Measurements from ENCODE around the gene CRYBA2. TPM values are rescaled to one million over a fixed set of nuclear protein-coding genes. Genes with fewer than 3 reads are reported as not detected.

CRYBA2 gene
- total RNA-seq, 2 experiments from 2014 or later, result not detected

DNA sequence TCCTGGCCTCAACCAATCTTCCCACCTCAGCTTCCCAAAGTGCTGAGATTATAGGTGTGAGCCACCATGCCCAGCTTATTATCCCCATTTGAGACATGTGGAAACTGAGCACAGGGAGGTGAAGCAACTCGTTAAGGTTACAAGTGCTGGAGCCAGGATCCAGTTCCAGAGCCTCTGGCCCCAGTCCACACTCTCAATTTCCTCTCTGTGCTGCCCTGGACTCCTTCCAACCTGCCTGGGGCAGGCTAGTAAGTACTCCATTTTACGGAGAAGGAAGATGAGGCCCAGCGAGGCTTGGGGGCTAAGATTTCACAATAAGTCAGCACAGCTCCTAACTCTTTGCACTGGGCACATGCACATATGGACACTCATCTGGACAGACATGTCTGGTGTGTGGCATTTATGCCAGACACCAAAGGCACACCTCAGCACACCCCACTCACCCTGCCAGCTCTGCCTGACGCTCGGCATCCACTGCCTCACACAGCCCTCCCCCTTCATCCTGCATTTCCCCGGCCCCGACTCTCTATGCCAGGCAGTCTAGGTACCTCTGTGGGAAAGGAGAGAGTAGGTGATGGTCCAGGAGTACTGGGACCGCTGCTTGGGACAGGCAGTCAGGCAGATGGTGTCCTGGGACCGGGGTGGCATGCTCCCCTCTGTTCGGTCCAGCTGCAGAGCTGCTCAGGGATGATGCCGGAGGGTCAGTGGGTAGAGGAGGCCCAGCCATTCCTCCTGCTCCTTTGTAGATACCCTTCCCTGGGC is 27.6 kb upstream of the CRYBA2 start:
- Mint-ChIP-seq H3K4me3 (no peak overlapping the region), H3K9me3 (no peaks in the 10 kb centered on the region), H3K27me3 (no peaks in the 10 kb centered on the region), H3K4me1 (no peaks in the 10 kb centered on the region), H3K27ac (no peak overlapping the region), H3K36me3 (ENCODE audit: low read depth) (no peaks in the 10 kb centered on the region)
- DNase-seq, result no peak
- ChIA-PET CTCF (interaction anchor here (0.7 to 2.8 kb wide), 3 partner anchors 9 to 22 kb away, joined by 3 to 12 read pairs (median 4); no protein-coding TSS in a partner anchor), POLR2A (interaction anchor here (0.6 to 1.0 kb wide), 2 partner anchors 9 to 58 kb away, joined by 3 read pairs; no protein-coding TSS in a partner anchor)

DNA sequence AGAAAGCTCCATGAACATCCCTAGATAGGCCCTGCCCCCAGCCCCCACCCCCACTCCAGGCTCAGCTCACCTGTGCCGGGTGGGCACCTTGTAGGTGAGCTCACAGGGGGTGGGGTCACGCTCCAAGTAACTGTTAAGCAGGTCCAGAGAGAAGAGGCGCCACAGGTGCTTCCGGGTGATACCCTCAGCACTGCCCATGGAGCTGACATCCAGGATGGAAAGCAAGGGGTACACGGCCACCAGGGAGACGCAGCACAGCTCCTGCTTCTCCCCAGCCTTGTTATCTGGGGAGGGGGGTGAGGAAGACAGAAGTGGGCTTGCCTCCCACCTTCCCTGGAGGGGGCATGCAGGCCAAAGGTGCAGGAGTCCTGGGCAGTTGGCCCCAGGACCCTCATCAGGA is 26.2 kb upstream of the CRYBA2 start:
- Mint-ChIP-seq H3K27me3 (peaks cover 2% of the 10 kb centered on the region), H3K4me1 (no peaks in the 10 kb centered on the region), H3K36me3 (ENCODE audit: low read depth) (no peaks in the 10 kb centered on the region), H3K4me3 (no peak overlapping the region), H3K27ac (no peak overlapping the region), H3K9me3 (no peaks in the 10 kb centered on the region)
- POLR2A ChIA-PET, result no interaction called here
- CTCF ChIA-PET, result interaction anchor here (2.8 kb wide), 1 partner anchor 11 kb away, joined by 12 read pairs; no protein-coding TSS in a partner anchor
- DNase-seq, result no peak

DNA sequence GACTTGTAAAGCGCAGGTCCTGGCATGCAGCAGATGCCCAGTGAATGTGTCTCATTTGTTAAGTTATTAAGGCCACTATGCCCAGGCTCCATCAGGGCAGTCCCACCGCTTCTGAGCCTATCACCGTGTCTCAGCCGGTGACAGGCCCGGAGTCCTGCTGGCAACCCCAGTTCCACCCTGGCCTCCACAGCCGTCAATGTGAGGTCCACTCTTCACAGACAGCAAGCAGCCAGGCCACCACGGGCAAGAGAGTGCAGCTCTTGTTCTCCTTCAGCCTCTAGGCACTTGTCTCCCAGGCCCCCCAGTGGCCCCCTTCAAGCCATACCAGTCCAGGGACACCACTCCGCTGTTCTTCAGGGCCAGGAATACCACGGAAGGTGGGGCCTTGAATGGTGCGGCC is 25.5 kb upstream of the CRYBA2 start:
- Mint-ChIP-seq H3K27me3 (peaks cover 2% of the 10 kb centered on the region), H3K9me3 (no peaks in the 10 kb centered on the region), H3K4me1 (no peaks in the 10 kb centered on the region), H3K27ac (no peak overlapping the region), H3K36me3 (ENCODE audit: low read depth) (no peaks in the 10 kb centered on the region), H3K4me3 (no peak overlapping the region)
- ChIA-PET CTCF (no interaction called here), POLR2A (no interaction called here)
- no peak for DNase-seq

DNA sequence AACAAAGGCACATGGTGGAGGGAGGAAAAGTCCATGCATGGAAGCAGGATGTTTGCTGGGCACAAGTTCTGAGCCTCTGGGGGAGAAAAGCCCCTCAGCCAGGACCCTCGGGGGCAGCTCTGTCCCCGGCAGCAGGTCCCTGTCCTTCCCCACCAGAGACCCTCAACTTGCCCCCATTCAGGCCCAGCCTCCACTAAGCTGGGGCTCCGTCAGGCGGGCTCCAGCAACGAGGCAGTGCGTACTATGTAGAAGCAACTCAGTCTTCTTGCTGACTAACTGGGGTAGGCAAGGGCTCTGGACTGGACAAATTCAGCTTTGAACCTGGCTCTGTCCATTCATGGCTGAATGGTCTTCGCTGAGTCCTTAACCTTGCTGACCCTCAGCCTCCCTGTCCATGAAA is 25.1 kb upstream of the CRYBA2 start:
- no peaks in the 10 kb centered on the region for H3K36me3 Mint-ChIP-seq (ENCODE audit: low read depth)
- no peak for DNase-seq
- no peak overlapping the region for H3K4me3 Mint-ChIP-seq
- peaks cover 2% of the 10 kb centered on the region for H3K27me3 Mint-ChIP-seq
- H3K4me1 Mint-ChIP-seq, result no peaks in the 10 kb centered on the region
- POLR2A ChIA-PET, result no interaction called here
- CTCF ChIA-PET, result no interaction called here
- no peaks in the 10 kb centered on the region for H3K9me3 Mint-ChIP-seq
- H3K27ac Mint-ChIP-seq, result no peak overlapping the region

DNA sequence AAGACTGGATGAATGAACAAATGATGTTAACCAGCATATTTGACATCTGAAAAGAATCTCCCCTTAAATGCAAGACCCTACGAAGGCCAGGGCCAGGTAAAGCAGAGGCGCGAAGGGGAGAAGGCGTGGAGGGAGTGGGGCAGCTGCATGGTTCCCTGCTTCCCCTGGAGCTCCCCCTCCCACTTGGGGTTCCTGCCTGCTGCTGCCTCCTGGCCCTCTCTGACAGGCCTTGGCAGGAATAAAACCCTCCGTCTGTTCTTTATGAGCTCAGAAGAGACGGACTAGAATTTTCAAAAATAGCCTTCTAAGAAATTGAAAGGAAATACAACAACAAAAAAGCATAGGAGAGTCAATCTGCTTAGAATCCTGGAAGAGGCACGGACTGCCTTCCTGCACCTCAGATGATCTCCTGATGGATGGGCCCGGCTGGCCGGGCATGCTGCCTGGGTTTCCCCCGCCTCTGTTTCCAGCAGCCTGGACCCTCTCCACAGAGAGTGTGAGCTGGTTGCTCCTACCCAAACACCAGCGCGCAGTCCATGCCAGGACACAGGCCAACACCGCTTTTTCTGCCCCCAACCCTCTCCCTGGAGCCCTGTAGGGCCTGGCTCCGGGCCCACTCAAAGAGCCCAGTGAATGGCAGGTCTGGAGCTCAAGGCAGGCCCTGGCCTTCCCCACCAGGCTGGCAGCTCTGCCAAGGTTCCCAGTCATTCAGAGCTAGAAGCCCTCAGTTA is 24.1 kb upstream of the CRYBA2 start:
- H3K9me3 Mint-ChIP-seq, result no peaks in the 10 kb centered on the region
- CTCF ChIA-PET, result interaction anchor here (0.6 kb wide), 1 partner anchor 12 kb away, joined by 3 read pairs; no protein-coding TSS in a partner anchor
- H3K27me3 Mint-ChIP-seq, result peaks cover 2% of the 10 kb centered on the region

DNA sequence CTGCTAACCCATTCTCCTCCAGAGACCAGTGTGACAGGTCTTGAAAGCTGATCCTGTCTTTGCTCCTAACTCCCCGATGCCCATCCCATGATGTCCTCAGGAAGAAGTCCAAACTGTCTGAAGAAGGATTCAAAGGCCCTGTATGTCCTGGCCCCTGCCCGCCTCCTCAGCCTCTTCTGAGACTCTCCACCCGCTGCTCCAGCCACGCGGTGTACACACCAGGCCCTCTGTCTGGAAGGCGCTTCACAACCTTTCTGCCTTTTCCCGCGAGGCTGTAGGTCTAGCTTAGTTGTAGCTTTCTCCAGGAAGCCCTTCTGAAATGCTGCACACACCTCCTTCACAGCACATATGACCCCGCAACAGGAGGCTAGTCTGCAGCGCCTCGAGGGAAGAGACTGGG is 23.5 kb upstream of the CRYBA2 start:
- Mint-ChIP-seq H3K9me3 (no peaks in the 10 kb centered on the region), H3K27ac (no peak overlapping the region), H3K4me1 (no peaks in the 10 kb centered on the region), H3K36me3 (ENCODE audit: low read depth) (no peaks in the 10 kb centered on the region), H3K4me3 (no peak overlapping the region), H3K27me3 (peaks cover 2% of the 10 kb centered on the region)
- ChIA-PET POLR2A (no interaction called here), CTCF (interaction anchor here (1.2 kb wide), 2 partner anchors 42 to 55 kb away, joined by 4 to 7 read pairs; no protein-coding TSS in a partner anchor)
- DNase-seq, result no peak

More for the DNA sequence above, 24.1 kb upstream of the CRYBA2 start:
- Mint-ChIP-seq H3K4me3 (no peak overlapping the region), H3K27ac (no peak overlapping the region), H3K4me1 (no peaks in the 10 kb centered on the region), H3K36me3 (ENCODE audit: low read depth) (no peaks in the 10 kb centered on the region)
- DNase-seq, result no peak
- POLR2A ChIA-PET, result no interaction called here

DNA sequence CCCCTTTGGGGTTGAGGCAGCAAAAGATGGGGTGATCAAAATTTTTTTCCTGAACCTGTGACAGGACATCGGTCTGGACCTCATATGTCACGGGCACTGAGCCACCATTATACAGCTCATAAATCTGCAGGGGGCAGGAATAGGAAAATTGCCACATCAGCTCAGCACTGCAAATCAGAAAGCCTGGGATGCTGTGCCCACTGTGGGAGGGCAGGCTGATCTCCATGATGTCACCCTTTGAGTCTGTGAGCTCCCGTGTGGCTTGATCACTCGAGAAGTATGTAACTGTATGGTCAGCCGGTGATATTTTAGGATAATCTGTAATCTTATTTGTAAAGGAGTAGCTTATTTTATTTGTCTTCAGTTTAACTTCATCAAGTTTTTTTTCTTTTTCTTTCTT is 17.7 kb upstream of the CRYBA2 start:
- no peak overlapping the region for H3K27ac Mint-ChIP-seq
- DNase-seq, result no peak
- no peak overlapping the region for H3K4me3 Mint-ChIP-seq
- ChIA-PET CTCF (interaction anchor here (0.6 to 4.0 kb wide), 11 partner anchors 10 to 272 kb away, joined by 3 to 16 read pairs (median 3); no protein-coding TSS in a partner anchor), POLR2A (no interaction called here)
- peaks cover 5% of the 10 kb centered on the region for H3K27me3 Mint-ChIP-seq
- H3K36me3 Mint-ChIP-seq (ENCODE audit: low read depth), result no peaks in the 10 kb centered on the region
- H3K4me1 Mint-ChIP-seq, result no peaks in the 10 kb centered on the region
- H3K9me3 Mint-ChIP-seq, result no peaks in the 10 kb centered on the region

DNA sequence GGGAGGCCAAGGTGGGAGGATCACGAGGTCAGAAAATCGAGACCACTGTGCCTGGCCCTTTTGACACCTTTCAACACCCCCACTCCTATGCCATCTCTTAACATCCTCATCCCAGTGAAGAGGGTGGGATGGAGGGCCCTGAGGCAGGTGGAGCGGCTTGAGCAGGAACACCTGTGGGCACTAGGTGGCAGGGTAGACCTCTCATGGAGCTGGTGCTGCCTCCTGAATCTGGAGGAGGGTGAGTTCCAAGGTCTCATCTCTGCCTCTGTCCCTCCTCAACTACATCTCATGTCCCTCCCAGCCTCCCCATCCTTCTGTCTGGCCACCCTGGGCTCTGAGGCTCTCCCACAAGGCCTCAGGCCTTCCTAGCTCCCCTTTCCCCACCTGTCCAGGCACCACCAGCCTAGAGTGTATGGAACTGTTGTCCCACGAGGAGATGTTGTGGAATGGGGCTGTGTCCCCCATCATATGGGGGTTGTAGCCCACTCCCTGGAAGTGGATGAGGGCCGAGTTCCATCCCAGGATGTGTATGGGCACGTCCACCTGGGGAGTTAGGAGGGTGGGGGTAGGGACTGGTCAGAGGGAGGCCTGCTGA is 17.0 kb upstream of the CRYBA2 start:
- H3K27me3 Mint-ChIP-seq, result peaks cover 11% of the 10 kb centered on the region

DNA sequence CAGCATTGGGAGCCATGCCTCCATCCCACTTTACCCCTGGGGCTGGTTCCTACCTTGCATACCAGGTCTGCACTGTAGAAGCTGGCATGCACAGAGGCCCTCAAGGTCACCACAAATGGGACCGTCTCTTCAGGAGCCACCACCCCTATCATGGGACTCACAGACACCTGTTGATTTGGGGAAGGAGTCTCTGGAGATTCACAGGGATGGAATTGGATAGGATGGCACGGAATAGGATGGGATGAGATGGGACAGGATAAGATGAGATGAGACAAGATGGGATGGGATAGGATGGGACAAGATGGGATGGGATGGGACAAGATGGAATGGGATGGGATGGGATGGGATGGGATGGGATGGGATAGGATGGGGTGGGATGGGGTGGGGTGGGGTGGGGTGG is 16.1 kb upstream of the CRYBA2 start:
- H3K36me3 Mint-ChIP-seq (ENCODE audit: low read depth), result no peaks in the 10 kb centered on the region
- ChIA-PET CTCF (interaction anchor here (0.8 to 4.0 kb wide), 4 partner anchors 14 to 146 kb away, joined by 3 to 16 read pairs (median 8); no protein-coding TSS in a partner anchor), POLR2A (no interaction called here)
- no peaks in the 10 kb centered on the region for H3K9me3 Mint-ChIP-seq
- no peak overlapping the region for H3K4me3 Mint-ChIP-seq
- H3K27me3 Mint-ChIP-seq, result peaks cover 18% of the 10 kb centered on the region
- no peak for DNase-seq
- no peak overlapping the region for H3K27ac Mint-ChIP-seq
- H3K4me1 Mint-ChIP-seq, result no peaks in the 10 kb centered on the region

More for the DNA sequence above, 17.0 kb upstream of the CRYBA2 start:
- DNase-seq, result no peak
- no peak overlapping the region for H3K27ac Mint-ChIP-seq
- ChIA-PET POLR2A (no interaction called here), CTCF (interaction anchor here (0.6 to 4.0 kb wide), 9 partner anchors 13 to 221 kb away, joined by 3 to 16 read pairs (median 3); no protein-coding TSS in a partner anchor)
- H3K4me3 Mint-ChIP-seq, result no peak overlapping the region
- no peaks in the 10 kb centered on the region for H3K36me3 Mint-ChIP-seq (ENCODE audit: low read depth)
- no peaks in the 10 kb centered on the region for H3K9me3 Mint-ChIP-seq
- no peaks in the 10 kb centered on the region for H3K4me1 Mint-ChIP-seq

DNA sequence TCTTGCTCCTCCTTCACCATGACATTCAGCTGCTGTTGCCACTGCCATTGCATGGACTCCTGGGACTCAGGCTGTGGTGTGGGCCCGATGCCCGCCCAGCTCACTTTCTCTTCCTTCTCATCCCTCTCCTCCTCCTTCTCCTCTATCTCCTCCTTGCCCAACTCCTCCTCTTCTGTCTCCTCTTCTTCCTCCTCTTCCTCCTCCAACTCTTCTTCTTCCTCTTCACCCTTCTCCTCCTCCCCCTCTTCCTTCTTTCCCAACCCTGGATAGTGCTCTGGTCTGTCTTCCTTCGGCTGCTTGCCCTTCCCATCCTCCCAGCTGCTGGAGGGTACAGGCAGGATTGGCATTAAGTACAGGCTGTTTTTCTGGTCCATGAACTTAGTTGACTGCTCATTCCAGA is 10.8 kb upstream of the CRYBA2 start:
- DNase-seq, result no peak
- H3K4me3 Mint-ChIP-seq, result no peak overlapping the region
- H3K27me3 Mint-ChIP-seq, result peaks cover 59% of the 10 kb centered on the region
- ChIA-PET CTCF (interaction anchor here (1.5 kb wide), 2 partner anchors 26 to 106 kb away, joined by 4 read pairs; no protein-coding TSS in a partner anchor), POLR2A (no interaction called here)
- H3K9me3 Mint-ChIP-seq, result no peaks in the 10 kb centered on the region
- H3K36me3 Mint-ChIP-seq (ENCODE audit: low read depth), result no peaks in the 10 kb centered on the region
- H3K4me1 Mint-ChIP-seq, result peaks cover 7% of the 10 kb centered on the region
- no peak overlapping the region for H3K27ac Mint-ChIP-seq

DNA sequence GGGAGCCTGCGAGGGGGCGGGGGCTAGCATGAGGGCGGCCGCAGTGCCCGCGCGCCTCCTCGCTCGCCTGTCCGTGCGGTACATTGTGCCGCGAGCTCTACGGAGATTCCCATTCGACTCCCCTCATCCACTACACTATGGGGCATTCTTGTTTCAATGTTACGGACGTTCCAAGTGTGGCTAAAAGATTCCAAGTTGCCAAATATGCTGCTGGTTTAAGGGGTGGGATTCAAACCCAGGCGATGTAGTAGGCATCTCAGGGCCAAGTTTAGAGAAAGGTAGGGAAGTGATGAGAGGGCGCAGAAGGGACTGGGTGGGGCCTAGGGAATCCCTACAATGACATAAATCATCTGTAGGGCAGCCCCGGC is 10.0 kb upstream of the CRYBA2 start:
- POLR2A ChIA-PET, result no interaction called here
- H3K4me3 Mint-ChIP-seq, result no peak overlapping the region
- H3K27ac Mint-ChIP-seq, result no peak overlapping the region
- no peak for DNase-seq
- H3K27me3 Mint-ChIP-seq, result peaks cover 64% of the 10 kb centered on the region
- no peaks in the 10 kb centered on the region for H3K36me3 Mint-ChIP-seq (ENCODE audit: low read depth)
- H3K4me1 Mint-ChIP-seq, result peaks cover 7% of the 10 kb centered on the region
- no peaks in the 10 kb centered on the region for H3K9me3 Mint-ChIP-seq
- CTCF ChIA-PET, result interaction anchor here (1.5 kb wide), 2 partner anchors 105 to 106 kb away, joined by 4 read pairs; no protein-coding TSS in a partner anchor

DNA sequence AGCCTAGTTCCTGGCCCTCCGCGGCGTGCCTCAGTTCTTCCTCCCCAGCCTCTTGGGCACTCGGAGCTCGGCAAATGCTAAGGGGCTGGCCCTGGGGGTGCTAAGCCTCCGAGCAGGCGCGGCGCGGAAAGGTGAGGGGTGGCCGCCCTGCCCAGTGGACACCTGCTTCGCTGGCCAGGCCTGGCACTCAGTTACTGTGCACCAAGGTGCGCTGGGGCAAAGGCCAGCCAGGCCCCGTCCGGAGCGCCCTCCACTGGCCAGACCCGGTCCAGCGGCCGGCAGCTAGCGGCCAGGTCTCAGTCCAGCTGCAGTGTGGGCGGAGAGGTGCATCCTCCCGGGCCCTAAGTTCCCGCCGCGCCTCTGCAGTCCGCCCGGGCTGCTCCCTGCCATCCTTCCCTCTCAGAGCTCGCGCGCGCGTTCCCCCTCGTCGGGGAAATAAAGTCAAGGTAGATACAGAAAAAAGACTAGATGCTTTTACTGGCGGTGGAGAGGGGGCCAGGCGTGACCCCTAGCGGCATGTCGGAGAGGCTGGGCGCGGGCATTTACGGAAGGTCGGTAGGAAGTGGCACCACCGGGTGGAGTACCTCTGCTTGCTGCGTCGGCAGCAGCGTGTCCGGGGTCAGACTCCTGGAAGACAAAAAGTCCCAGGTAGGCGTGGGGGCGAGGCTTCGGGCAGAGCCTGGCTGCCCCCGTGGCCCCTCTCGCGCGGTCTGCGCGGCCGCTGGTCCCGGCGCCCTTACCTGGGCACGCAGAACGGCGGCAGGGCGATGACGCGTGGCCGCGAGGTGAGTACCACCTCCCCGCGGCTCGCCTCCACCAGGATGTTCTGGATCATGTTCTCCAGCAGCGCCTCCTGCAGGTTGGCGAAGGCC is 9.4 kb upstream of the CRYBA2 start:
- Mint-ChIP-seq H3K36me3 (ENCODE audit: low read depth) (no peaks in the 10 kb centered on the region), H3K27ac (no peak overlapping the region), H3K4me3 (no peak overlapping the region), H3K27me3 (peaks cover 67% of the 10 kb centered on the region), H3K4me1 (peaks cover 7% of the 10 kb centered on the region), H3K9me3 (no peaks in the 10 kb centered on the region)
- POLR2A ChIA-PET, result interaction anchor here (1.1 to 1.2 kb wide), 2 partner anchors 21 to 23 kb away, joined by 3 to 4 read pairs; no protein-coding TSS in a partner anchor
- CTCF ChIA-PET, result interaction anchor here (1.2 to 1.5 kb wide), 2 partner anchors 21 to 104 kb away, joined by 4 read pairs; no protein-coding TSS in a partner anchor
- peak; percentile 43 for DNase-seq

Data from activated CD4-positive, alpha-beta memory T cell treated with anti-CD3 and anti-CD28 coated beads, Interleukin-2, amount 10 ng/mL, durations not matched to agents 7 days and 5 days (primary cell).